Glomerular visceral epithelial cell (primary cell): ENCODE results near the gene EYS.
A peak's percentile ranks its signal among the peaks of the same experiment; 100 is the strongest.
"Not testable (repeated sequence)": the region's sequence is repeated elsewhere in the genome, so short reads cannot be mapped to it uniquely, and the experiment has no call there.

ENCODE experiments used
- DNase-seq: peaks from one replicate; pipeline ENCODE4 v3.0.0-alpha.2; 2016; ENCODE audit errors: extremely low spot score

EYS gene

DNA sequence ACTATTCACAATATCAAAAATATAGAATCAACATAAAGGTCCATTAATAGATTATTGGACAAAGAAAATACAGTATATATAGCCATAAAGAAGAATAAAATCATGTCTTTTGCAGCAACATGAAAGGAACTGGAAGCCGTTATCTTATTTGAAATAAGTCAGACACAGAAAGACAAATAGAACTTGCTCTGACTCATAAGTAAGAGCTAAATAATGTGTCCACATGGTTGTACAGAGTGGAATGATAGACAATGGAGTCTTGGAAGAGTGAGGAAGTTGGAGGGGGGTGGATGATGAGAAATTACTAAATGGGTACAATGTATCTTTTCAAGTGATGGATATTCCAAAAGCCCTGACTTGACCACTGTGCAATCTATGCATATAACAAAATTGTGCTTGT, 1457.9 kb downstream of the EYS start:
- no peak for DNase-seq

- no peak for DNase-seq
Observed at GRCh38 chr6:64243618-64244017, 1463.4 kb downstream of the EYS start.

DNA sequence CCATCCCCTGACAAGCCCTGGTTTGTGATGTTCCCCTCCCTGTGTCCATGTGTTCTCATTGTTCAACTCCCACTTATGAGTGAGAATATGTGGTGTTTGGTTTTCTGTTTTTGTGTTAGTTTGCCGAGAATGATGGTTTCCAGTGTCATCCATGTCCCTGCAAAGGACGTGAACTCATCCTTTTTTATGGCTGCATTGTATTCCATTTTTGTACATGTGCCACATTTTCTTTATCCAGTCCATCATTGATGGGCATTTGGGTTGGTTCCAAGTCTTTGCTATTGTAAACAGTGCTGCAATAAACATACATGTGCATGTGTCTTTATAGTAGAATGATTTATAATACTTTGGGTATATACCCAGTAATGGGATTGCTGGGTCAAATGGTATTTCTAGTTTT, 1468.1 kb downstream of the EYS start:
- DNase-seq: not testable (repeated sequence)

- no peak for DNase-seq
Observed at GRCh38 chr6:64238071-64238470, 1469.0 kb downstream of the EYS start.

GRCh38 chr6:64233746-64234145, 1473.3 kb downstream of the EYS start:
- no peak for DNase-seq

DNA sequence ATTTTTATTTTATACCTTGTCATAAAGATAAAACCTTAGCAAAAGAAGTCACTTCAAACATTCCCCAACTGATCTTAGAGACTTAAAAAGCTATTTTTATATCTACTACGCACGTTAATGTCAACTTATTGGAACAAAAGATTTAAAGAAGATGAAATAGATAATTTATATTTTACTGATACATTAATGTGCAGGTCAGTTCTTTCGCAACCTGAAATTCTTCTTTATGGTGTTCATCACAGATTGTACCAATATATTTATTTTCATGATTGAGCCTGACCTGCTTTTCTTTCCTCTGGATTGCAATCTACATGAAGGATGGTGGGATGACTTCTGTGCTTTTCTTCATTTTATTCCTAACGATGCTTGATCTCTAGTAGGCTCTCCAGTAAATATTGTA, 1475.1 kb downstream of the EYS start:
- DNase-seq: no peak

DNA sequence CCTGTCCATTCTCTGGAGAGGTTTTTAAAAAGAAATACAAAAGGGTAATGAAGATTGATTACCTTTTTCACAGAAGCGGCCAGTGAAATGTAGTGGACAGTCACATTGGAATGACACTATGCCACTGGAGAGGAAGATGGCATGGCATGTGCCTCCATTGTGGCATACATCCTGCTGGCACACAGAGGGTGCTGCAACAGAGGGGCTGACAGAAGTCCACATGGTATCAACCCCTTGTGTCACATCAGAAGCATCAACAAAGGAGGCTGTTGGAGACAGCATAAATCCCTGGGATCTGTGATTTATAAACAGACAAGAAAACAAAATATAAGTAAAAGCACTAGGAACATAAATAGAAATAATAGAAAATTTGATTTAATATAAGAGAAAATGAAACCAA, 1476.5 kb downstream of the EYS start:
- no peak for DNase-seq

- DNase-seq: no peak
Observed at GRCh38 chr6:64227863-64228262, 1479.2 kb downstream of the EYS start.

- DNase-seq: no peak
Observed at GRCh38 chr6:64225503-64225902, 1481.5 kb downstream of the EYS start.

- DNase-seq: no peak
Observed at GRCh38 chr6:64224819-64225218, 1482.2 kb downstream of the EYS start.

DNA sequence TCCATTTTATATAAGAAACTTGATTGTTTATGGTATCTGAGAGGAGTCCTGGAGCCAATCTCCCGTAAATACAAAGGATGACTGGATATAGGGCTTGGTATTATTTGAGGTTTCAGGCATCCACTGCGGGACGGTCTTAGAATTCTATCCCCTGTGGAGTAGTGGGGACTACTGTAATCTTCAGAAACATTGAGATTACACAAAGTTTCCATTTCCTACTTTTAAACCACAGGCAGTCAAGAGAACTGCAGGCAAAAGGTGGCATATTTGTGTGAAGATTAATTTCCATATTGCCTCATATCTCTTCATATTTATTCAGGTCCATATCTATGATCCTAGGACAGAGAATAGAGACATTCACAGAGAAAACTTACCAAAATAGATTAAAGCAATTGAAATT, 1485.2 kb downstream of the EYS start:
- no peak for DNase-seq

- DNase-seq: peak; percentile 24
Observed at GRCh38 chr6:64220801-64221200, 1486.2 kb downstream of the EYS start.

DNA sequence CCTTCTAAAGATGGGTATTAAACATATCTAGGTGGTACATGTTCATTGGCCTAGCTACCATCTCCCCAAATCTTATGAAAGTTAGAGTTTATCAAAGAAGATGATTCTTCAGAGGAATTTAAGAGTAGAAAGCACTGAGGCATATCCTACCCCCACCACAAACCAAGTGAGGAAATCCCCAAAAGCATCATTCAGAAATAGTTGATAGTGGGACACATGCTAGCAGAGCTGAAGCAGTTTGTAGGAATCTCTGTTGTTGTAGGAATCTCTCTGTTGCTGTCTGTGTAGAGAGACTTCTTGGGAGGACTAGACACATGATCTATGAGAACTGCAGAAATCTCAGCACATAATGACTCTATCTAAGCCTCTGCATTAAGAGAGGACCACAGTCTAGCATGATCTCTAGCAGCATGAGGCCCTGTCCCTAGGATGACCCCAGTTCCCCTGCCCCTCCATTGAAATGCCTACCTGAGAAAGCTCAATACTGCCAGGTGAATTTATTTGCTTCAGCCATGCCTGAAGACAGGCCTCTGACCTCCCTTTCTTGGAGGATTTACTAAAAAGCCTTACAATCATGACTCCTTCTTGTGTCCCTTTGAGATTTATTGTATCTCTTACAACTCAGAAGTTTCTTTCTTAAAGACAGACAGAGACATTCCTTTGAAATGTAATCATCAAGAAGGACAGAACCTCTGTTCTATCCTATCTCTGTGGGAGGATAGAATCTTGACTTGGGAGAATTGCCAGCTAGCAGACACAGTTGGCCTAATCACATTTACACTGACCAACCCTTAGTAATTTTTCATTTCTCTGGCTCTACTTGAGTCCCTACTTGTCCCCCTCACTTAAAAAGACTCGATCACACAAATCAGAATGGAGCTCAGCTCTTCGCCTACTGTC, 1489.1 kb downstream of the EYS start:
- peak; percentile 71 for DNase-seq

DNA sequence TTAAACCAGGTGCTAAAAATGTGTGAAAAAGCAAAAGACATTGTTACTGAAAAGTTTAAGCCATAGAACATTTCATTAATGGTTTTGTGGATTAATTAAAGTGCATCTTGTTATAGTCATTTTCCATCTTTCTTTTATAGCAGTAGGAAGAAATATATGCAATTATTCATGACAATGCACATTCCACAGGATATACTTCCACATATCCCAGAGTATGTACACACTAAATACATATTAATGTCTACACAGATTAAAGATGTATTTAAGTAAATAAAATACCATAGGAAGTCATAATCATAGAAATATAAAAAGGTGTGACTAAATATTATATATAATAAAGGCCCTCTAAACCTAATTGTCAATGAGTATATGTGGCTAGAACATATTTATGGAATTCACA, 1492.7 kb downstream of the EYS start:
- DNase-seq: no peak

GRCh38 chr6:64213697-64214096, 1493.3 kb downstream of the EYS start:
- DNase-seq: no peak

- no peak for DNase-seq
Observed at GRCh38 chr6:64197246-64197645, 1509.8 kb downstream of the EYS start.

- DNase-seq: no peak
Observed at GRCh38 chr6:64186592-64186991, 1520.4 kb downstream of the EYS start.

DNA sequence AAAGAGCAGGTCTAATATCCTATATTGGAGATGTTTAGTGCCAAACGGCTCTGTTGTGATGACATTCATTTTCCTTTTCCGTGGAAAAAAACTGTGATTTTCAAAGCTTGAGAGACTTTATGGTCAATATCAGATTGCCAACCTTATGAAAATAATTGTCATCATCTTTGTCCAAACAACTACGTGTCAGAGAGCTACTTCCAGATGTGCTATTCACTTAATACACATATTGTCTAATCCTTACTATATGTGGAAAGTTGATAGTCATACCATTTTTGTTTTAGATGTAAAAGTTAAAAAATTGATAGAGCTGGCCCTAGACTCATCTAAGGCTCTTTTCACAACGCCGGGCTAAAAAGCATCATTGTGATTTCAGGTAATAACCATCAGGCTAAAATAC, 1521.4 kb downstream of the EYS start:
- DNase-seq: no peak

DNA sequence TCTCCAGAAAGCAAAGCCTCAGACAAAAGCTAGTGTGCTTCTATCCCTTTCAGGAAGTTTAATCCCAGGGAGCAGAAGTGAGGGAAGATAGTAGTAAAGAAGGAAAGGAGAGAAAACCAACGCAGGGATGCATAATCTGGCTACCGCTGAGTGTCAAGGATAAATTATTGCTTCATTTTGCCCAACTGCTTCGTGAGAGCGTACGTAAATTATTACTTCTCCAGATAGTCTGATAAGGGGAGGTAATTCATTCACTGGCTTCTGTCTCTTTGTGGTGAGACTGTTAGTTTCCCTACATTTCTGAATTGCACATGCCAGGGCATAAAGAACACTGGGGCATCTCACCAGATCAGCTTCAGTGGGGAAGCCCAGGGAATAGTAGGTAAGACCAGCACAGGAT, 1531.7 kb downstream of the EYS start:
- DNase-seq: no peak

DNA sequence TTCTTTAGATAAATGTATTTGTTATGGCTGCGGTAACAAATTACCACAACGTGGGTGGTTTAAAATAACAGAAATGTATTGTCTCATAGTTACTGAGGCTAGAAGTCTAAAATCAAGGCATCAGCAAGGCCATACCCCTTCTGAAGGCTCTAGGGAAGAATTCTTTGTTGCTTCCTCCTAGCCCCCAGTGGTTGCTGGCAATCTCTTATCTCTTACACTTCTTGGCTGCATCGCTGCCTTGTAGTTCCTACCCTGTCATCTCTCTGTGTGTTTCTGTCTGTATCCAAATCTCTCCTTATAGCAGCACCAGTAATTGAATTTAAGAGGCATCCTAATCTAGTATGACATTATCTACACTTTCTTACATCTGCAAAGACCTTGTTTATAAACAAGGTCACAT, 1536.7 kb downstream of the EYS start:
- DNase-seq: no peak

GRCh38 chr6:64160486-64160885, 1546.5 kb downstream of the EYS start:
- DNase-seq: no peak

GRCh38 chr6:64155063-64155462, 1552.0 kb downstream of the EYS start:
- no peak for DNase-seq

DNA sequence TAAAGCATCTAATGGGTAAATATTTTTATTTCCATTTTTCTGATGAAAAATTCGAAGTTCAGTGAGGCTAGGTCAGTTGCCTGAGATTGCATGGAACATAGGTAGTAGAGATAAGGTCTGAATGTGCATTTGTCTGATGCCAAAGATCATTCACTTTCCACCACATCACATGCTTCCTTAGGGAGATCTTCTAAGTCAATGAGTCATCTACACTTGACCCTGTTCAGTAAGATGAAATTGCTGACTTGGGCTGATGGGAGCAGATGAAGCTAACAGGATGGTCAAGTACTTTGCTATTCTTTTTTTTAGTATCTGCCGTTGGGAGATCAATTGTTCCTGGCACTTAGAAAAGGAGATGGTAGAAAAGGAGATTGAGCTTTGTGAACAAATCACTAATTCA, 1560.2 kb downstream of the EYS start:
- DNase-seq: no peak

DNA sequence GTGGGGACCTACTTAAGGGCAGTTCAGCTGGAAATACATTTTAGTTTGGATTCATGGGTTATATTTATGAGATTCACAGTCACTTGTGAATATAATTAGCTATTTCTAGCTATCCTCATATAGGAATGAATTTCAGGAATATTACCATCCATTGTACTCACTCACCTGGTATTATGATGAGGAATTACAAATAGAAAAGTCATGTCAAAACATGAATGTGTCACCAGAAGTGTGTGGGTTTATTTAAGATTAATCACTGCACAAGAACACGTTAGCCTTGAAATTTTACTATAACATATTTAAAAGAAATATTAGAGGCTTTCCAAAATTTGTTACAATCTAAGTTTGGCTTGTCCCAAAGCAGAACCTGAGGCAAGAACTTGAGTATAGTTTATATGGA, 1560.9 kb downstream of the EYS start:
- DNase-seq: no peak
